MM.1S (cell line): ENCODE measurements around the gene KCTD2.

Experiments used
- CTCF ChIP-seq: fragments of 300-600 bp; sonication (generic); IDR thresholded peaks from 2 replicates; pipeline ENCODE4 v1.5.1; 2016; ENCODE audit warnings: antibody characterized with exemption, low read length, mixed read lengths
- EZH2 ChIP-seq: fragments of 300-600 bp; sonication (generic); optimal IDR thresholded peaks from 2 replicates; pipeline ENCODE3; 2017; ENCODE audit warnings: low read depth, mild to moderate bottlenecking, antibody characterized with exemption, low read length, mixed read lengths

- no peak for TF ChIP-seq EZH2
- TF ChIP-seq CTCF, result no peak
These were observed 17.4 kb downstream of the KCTD2 start for GRCh38 chr17:75064460-75064859.
